Activated T-helper 2 cell treated with anti-CD3 and anti-CD28 coated beads, Interferon-gamma antibody, Interleukin-2, Interleukin-4, amounts not matched to agents 10 μg/mL and 5 μg/mL and 100 μg/mL, durations not matched to agents 14 hours and 24 hours and 36 hours (primary cell): ENCODE measurements around the gene RNF225. TPM values are rescaled to one million over a fixed set of nuclear protein-coding genes. Genes with fewer than 3 reads are reported as not detected.

Experiments
- DNase-seq: peaks from one replicate; pipeline ENCODE4 v3.0.0; 2021; ENCODE audit warnings: low spot score
- H3K27ac Mint-ChIP-seq: one replicate; pipeline ENCODE4 v1.8.0; 2021; ENCODE audit warnings: mixed read lengths
- H3K27me3 Mint-ChIP-seq: one replicate; pipeline ENCODE4 v1.8.0; 2021; ENCODE audit warnings: low read depth, mixed read lengths
- H3K36me3 Mint-ChIP-seq: one replicate; pipeline ENCODE4 v1.8.0; 2021; ENCODE audit warnings: low read depth, mixed read lengths
- H3K4me1 Mint-ChIP-seq: one replicate; pipeline ENCODE4 v1.8.0; 2021; ENCODE audit warnings: low read depth, mixed read lengths
- H3K4me3 Mint-ChIP-seq: one replicate; pipeline ENCODE4 v1.8.0; 2021; ENCODE audit warnings: low read depth, mild to moderate bottlenecking, moderate library complexity, mixed read lengths
- H3K9me3 Mint-ChIP-seq: one replicate; pipeline ENCODE4 v1.8.0; 2021; ENCODE audit warnings: mixed read lengths
- intact Hi-C: fragments of 100-400 bp; cut with micrococcal nuclease; formaldehyde crosslinking; loops from one replicate; pipeline ENCODE4 v1.15.1; 2023
- total RNA-seq: library from RNA; stranded (reverse); gene quantifications from 2 replicates; pipeline ENCODE4 v1.2.3, GENCODE V29; 2022

The RNF225 gene
- total RNA-seq, 1 donor from 2014 or later, result 0.91 TPM

DNA sequence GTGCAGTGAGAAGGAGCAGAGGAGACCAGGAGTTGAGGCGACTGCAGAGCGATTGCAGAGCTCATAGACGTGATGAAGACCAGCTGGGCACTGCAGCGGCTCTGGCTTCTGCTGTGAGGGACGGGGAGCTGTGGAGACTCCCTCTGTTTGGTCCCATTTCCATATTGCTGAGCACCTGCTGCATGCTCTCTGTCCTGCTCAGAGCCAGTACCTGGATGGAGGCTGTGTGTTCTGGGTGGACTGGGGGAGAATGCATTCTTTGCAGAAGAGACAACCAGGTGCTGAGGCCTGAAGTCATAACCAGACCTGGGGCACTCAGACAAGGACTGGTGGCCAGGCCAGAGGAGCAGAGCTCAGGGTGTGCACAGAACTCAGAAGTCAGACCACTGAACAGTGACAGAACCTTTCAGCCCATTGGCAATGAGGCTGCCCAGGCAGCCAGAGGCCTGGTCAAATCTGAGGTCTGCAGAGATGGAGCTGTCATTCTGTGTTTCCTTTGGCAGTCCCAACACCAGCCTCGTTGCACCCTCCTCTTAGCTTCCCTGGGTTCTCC is 40.9 kb upstream of the RNF225 start:
- intact Hi-C loops, result no loop called here

DNA sequence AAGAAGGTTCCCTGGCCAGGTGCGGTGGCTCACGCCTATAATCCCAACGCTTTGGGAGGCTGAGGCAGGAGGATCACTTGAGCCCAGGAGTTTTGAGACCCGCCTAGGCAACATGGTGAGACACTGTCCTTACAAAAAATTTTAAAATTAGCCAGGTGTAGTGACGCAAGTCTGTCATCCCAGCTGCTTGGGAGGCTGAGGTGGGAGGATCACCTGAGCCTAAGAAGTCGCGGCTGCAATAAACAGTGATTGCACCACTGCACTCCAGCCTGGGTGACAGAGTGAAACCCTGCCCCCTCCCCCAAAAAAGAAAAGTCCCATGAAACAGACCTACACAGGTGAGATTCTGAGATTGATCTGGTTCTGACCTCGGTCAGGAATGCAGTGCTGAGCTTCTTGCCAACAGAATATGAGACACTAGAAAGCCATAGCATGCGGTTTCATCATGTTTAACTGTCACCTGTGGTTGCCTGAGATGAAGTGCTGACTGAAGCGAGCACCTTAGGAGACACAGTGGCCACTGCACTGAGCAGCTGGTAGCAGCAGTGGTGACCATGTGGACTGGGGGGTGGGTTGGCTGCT is 40.1 kb upstream of the RNF225 start:
- no peak for DNase-seq
- no peak overlapping the region for H3K27ac Mint-ChIP-seq
- peaks cover 10% of the 10 kb centered on the region for H3K36me3 Mint-ChIP-seq
- peak overlapping the region; percentile 13 for H3K4me3 Mint-ChIP-seq
- no peaks in the 10 kb centered on the region for H3K9me3 Mint-ChIP-seq
- no peaks in the 10 kb centered on the region for H3K4me1 Mint-ChIP-seq
- intact Hi-C loops, result no loop called here
- no peaks in the 10 kb centered on the region for H3K27me3 Mint-ChIP-seq

More for the DNA sequence above, 40.9 kb upstream of the RNF225 start:
- DNase-seq, result no peak
- Mint-ChIP-seq H3K27ac (no peak overlapping the region), H3K27me3 (no peaks in the 10 kb centered on the region), H3K4me3 (no peak overlapping the region), H3K9me3 (no peaks in the 10 kb centered on the region), H3K4me1 (peaks cover 2% of the 10 kb centered on the region), H3K36me3 (peaks cover 13% of the 10 kb centered on the region)

DNA sequence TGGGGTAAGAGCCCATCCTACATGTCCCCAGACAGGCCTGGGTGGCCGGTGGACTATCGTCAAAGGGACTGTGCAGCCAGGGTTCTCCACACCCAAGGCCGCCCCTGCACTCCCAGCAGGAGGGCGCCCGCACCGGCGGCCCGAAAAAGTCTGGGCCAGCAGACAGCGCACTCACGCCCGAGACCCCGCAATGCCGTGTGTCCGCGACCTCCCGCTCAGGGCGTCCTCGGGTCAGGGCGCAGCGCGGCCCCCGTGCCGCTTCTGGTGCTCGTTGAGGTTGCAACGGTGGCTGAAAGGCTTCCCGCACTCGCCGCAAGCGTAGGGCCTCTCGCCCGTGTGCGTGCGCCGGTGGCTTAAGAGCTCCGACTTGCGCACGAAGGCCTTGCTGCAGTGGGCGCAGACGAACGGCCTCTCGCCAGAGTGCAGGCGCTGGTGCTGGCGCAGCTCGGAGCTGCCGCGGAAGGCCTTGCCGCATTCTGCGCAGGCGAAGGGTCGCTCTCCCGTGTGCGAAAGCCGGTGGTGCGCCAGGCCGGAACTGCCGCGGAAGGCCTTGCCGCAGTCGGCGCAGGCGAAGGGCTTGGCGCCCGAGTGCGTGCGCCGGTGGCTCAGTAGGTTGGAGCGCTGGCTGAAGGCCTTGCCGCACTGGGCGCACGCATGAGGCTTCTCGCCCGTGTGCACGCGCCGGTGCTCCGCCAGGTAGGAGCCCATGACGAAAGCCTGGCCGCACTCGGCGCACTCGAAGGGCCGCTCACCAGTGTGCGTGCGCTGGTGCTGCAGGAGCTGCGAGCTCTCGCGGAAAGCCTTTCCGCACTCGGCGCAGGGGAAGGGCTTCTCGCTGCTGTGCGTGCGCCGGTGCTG is 39.3 kb upstream of the RNF225 start:
- DNase-seq, result peak; percentile 50
- Mint-ChIP-seq H3K9me3 (no peaks in the 10 kb centered on the region), H3K4me3 (peak overlapping the region; percentile 21), H3K27ac (no peak overlapping the region), H3K4me1 (no peaks in the 10 kb centered on the region), H3K27me3 (no peaks in the 10 kb centered on the region), H3K36me3 (peaks cover 7% of the 10 kb centered on the region)
- intact Hi-C loops, result no loop called here

DNA sequence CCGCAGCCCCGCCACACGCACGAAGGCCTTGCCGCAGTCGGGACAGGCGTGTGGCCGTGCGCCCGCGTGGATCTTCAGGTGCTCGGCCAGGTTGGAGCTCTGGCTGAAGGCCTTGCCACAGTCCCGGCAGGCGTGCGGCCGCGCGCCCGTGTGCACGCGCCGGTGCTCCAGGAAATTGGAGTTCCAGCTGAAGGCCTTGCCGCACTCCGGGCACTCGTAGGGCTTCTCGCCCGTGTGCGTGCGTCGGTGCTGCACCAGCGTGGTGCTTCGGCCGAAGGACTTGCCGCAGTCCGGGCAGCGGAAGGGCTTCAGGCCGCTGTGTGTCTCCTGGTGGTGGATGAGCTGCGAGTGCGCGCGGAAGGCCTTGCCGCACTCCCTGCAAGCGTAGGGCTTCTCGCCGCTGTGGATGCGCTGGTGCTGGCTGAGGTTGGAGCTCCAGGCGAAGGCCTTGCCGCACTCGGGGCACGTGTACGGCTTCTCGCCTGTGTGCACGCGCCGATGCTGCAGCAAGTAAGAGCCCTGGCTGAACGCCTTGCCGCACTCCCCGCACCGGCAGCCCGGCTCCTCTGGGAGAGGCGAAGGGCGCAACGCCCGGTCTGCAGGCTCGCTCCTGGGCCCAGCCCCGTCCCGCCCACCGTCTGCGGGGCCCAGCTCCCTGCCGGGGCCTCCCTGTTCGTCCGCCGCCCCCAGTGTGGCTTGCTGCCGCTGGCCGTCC is 38.5 kb upstream of the RNF225 start:
- Mint-ChIP-seq H3K27me3 (no peaks in the 10 kb centered on the region), H3K9me3 (no peaks in the 10 kb centered on the region), H3K4me1 (peaks cover 2% of the 10 kb centered on the region), H3K36me3 (peaks cover 5% of the 10 kb centered on the region), H3K27ac (no peak overlapping the region), H3K4me3 (peak overlapping the region; percentile 21)
- intact Hi-C loops, result no loop called here
- DNase-seq, result no peak

DNA sequence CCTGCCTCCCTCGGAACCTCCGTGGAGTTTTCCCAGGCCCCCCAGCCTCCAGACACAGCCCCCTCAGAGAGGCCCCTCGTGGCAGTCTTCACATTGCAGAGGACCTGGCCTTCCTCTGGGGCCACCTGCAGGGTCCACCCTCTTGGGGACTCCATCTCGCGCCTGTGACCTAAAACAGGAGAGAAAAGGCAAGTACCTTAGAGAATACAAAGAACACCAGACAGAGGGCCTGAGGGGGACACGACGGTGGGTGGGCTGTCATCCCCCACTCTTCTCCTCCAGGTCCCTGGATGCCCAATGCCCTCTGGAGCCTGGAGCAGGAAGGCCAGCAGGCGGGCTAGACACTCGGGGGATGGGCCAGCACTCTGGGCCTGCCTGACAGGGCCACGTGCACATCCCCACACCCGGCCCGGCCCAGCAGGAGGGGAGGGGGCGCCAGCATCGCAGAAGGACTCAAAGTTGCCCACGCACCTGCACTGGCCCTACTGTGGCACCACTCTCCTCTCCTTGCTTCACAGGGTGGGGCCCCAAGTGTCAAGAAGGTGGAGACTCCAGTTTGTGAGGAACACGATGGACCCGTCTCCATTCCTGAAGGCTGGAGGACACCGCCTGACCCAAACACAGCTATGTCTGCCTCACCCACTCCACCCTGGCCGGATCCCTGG is 37.8 kb upstream of the RNF225 start:
- Mint-ChIP-seq H3K27ac (no peak overlapping the region), H3K4me1 (peaks cover 3% of the 10 kb centered on the region), H3K36me3 (peaks cover 2% of the 10 kb centered on the region), H3K4me3 (no peak overlapping the region), H3K9me3 (no peaks in the 10 kb centered on the region), H3K27me3 (no peaks in the 10 kb centered on the region)
- no peak for DNase-seq
- intact Hi-C loops, result no loop called here

DNA sequence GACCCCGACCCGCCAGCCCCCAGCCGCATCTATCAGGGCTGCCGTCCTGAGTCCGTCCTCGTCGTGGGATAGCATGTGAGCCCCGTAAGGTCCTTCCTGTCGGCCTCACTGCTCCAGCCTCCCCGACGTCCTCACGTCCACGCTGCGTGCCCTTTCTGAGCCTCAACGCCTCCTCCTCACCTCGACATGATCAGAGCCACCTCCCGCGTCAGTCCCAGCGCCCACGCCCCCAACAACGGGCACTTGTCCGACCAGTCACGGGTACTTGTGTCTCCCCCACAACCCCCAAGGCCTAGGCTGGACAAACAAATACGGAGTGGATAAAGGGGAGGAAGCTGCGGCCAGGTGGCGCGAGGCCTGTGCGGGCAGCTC is 33.6 kb upstream of the RNF225 start:
- Mint-ChIP-seq H3K36me3 (peaks cover 2% of the 10 kb centered on the region), H3K27ac (peak overlapping the region; percentile 88), H3K4me3 (peak overlapping the region; percentile 91), H3K27me3 (no peaks in the 10 kb centered on the region), H3K4me1 (peaks cover 6% of the 10 kb centered on the region), H3K9me3 (no peaks in the 10 kb centered on the region)
- DNase-seq, result no peak
- intact Hi-C loops, result loop anchor here (1.0 kb wide), 2 partner anchors 19 to 39 kb away; partner anchors contain the start of gene ZNF837

DNA sequence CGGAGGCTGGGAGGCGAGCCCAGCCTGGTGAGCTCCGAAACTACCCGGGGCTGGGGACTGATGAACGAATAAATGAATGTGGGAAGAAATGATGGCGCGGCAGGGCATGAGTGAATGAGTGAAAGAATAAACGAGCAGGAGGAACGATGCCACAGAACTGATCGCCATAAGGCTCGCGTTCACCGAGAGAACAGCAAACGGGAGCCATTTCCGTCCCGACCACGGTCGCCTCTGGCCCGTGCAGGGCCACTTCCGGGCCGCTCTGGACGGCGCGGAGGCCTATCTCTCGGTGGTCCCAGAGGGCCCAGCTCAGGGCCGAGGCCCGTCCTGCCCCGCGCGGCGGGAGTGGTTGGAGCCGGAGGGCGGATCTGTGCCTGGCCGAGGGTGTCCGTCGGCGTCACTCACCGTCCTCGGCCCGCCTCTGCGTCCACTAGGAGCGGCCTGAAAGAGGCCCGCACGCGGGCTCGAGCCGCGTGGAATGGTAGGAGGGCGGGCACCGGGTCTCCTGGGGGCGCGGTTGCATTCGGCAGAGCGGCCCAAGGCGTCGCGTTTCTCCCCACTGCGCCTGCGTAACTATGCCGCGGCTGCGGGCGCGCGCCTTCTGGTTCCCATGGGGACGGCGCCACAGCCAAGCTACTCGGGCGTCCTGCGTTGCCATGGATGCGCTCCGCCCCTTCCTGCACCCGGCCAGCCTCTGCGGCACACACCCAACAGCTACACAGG is 33.0 kb upstream of the RNF225 start, which contains the start of gene ZNF497:
Gene ZNF497, minus strand, starts transcription at position 480 of the 723 bp plus-strand sequence. CDS start 5,116 bp downstream, outside the sequence.
- Mint-ChIP-seq H3K27ac (peak within 1 kb of the TSS; percentile 88), H3K4me1 (peaks cover 6% of the 10 kb centered on the region), H3K27me3 (no peaks in the 10 kb centered on the region), H3K36me3 (peaks cover 2% of the 10 kb centered on the region), H3K9me3 (no peaks in the 10 kb centered on the region), H3K4me3 (peak within 1 kb of the TSS; percentile 91)
- peak; percentile 95 for DNase-seq
- intact Hi-C loops, result loop anchor here (1.0 kb wide), 2 partner anchors 19 to 39 kb away; partner anchors contain the start of gene ZNF837

DNA sequence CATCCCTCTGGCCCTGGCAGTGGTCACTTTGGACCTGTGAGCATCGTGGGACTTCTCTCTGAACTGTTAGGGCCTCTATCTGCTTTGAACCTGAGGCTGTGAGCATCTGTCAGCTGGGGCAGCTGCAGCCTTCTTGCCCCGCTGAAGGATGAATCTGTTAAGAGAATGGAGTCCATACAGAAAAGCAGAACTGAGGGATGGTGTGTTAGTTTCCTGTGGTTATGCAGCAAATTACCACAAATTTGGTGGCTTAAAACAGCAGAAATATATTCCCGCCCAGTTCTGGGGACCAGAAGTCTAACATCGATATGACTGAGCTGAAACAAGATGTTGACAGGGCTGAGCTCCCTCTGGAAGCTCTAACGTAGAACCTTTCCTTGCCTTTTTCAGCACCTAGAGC is 31.3 kb upstream of the RNF225 start:
- H3K4me1 Mint-ChIP-seq, result peaks cover 6% of the 10 kb centered on the region
- H3K4me3 Mint-ChIP-seq, result peak overlapping the region; percentile 17
- no peaks in the 10 kb centered on the region for H3K27me3 Mint-ChIP-seq
- intact Hi-C loops, result no loop called here
- H3K36me3 Mint-ChIP-seq, result peaks cover 2% of the 10 kb centered on the region
- no peak for DNase-seq
- H3K27ac Mint-ChIP-seq, result no peak overlapping the region
- H3K9me3 Mint-ChIP-seq, result no peaks in the 10 kb centered on the region

DNA sequence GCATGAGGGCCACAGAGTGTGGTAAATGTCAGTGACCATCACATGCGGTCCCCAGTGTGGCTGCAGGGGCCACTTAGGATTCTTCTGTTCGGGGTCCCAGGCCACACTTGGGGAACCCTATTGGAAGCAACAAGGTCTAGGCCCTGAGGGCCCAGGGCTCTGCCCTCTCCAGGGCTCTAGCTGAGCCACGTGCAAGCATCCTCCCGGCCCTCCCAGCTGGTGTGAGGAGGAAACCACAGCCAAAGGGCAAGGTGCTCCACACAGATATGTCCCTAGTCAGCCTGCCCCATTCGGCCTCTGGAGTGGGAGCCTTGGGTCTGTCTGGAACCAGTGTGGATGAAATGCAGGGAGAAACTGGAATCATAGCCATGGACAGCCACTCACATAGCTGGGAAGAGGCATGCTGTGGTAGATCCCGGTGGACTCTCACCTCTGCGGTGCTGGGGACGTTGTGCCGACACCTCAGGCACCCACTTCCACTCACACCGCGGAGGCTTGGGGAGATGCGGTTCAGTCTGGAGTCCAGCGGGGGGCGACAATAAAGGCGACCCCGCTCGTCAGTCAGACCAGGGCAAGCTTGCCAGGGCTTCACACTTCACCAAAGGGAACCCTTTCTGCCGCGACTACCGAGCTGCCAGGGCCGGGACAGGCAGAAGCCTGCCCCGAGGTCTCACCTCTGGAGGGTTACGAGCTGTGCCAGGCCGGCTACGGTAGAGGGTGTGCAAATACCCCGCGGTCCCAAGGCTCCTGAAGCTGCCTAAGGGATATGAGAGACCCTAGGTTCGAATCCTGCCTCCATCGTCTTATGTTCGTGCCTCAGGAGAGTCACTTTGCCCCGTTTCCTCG is 28.6 kb upstream of the RNF225 start:
- Mint-ChIP-seq H3K9me3 (no peaks in the 10 kb centered on the region), H3K4me1 (peaks cover 5% of the 10 kb centered on the region), H3K27me3 (no peaks in the 10 kb centered on the region), H3K36me3 (peaks cover 1% of the 10 kb centered on the region), H3K27ac (no peak overlapping the region), H3K4me3 (no peak overlapping the region)
- intact Hi-C loops, result no loop called here
- no peak for DNase-seq

DNA sequence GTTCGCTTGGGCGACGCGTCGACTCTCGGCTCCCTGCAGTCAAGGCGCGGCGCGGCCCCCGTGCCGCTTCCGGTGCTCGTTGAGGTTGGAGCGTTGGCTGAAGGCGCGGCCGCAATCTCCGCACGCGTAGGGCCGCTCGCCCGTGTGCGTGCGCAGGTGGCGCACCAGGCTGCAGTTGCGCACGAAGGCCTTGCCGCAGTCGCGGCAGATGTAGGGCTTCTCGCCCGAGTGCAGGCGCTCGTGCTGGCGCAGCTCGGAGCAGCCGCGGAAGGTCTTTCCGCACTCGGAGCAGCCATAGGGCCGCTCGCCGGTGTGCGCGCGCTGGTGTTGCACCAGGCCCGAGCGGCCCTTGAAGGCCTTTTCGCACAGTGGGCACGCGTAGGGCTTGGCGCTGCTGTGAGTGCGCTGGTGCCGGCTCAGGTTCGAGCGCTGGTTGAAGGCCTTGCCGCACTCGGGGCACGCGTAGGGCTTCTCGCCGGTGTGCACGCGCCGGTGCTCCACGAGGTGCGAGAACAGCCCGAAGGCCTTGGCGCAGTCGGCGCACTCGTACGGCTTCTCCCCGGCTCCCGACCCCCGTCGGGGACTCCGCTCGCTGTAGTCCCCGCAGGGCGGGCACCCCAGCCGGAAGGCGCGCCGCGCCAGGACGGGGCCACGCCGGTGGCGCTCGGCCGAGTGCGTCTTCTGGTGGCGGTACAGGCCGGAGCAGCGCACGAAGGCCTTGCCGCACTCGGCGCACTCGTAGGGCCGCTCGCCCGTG is 27.6 kb upstream of the RNF225 start:
- Mint-ChIP-seq H3K36me3 (no peaks in the 10 kb centered on the region), H3K27me3 (no peaks in the 10 kb centered on the region), H3K9me3 (no peaks in the 10 kb centered on the region), H3K4me3 (no peak overlapping the region), H3K4me1 (peaks cover 1% of the 10 kb centered on the region), H3K27ac (no peak overlapping the region)
- intact Hi-C loops, result no loop called here
- no peak for DNase-seq
